HG03521 (cell line): Measurements from ENCODE around the gene GPHA2.
A peak's percentile ranks its signal among the peaks of the same experiment; 100 is the strongest.

Experiments used
- ATAC-seq: cut with Tn5 transposase; IDR thresholded peaks from one replicate; pipeline ENCODE4 v1.9.1; 2021; ENCODE audit warnings: mild to moderate bottlenecking, moderate library complexity; ENCODE audit not compliant: unreplicated experiment

GPHA2 gene

GRCh38 chr11:64892838-64893193 lies 42.9 kb downstream of the GPHA2 start:
- ATAC-seq = no peak

- ATAC-seq = no peak
Measured at GRCh38 chr11:64892411-64892831, 43.3 kb downstream of the GPHA2 start.

GRCh38 chr11:64891880-64892279 lies 43.8 kb downstream of the GPHA2 start:
- ATAC-seq = no peak

GRCh38 chr11:64891215-64891848 lies 44.4 kb downstream of the GPHA2 start:
- ATAC-seq = no peak

- no peak for ATAC-seq
Measured at GRCh38 chr11:64890522-64890939, 45.2 kb downstream of the GPHA2 start.

- no peak for ATAC-seq
Measured at GRCh38 chr11:64888729-64889511, 46.8 kb downstream of the GPHA2 start.

GRCh38 chr11:64888406-64888728 lies 47.3 kb downstream of the GPHA2 start:
- ATAC-seq = no peak

- ATAC-seq = peak; percentile 52
Measured at GRCh38 chr11:64887757-64888405, 47.8 kb downstream of the GPHA2 start.

GRCh38 chr11:64887234-64887756 lies 48.4 kb downstream of the GPHA2 start:
- ATAC-seq = no peak

GRCh38 chr11:64885367-64886286 lies 50.1 kb downstream of the GPHA2 start:
- ATAC-seq = no peak
